Muscle layer of colon (tissue), 2 donors: ENCODE measurements around the gene PGM3.

Experiments used
- H3K27ac ChIP-seq: one replicate; pipeline ENCODE4 v1.7.0; 2013; ENCODE audit warnings: low read depth, mild to moderate bottlenecking, low read length, moderate library complexity
- H3K27me3 ChIP-seq, 2 donors: one replicate each; pipeline ENCODE4 v1.7.0; 2013; ENCODE audit warnings: low read length in 2 of 2, mild to moderate bottlenecking in 2 of 2; ENCODE audit not compliant: insufficient read depth in 2 of 2, control insufficient read depth in 1 of 2
- H3K36me3 ChIP-seq: one replicate; pipeline ENCODE4 v1.7.0; 2013; ENCODE audit warnings: mild to moderate bottlenecking, low read length; ENCODE audit not compliant: insufficient read depth
- H3K4me1 ChIP-seq: one replicate; pipeline ENCODE4 v1.7.0; 2013; ENCODE audit warnings: mild to moderate bottlenecking, low read length; ENCODE audit not compliant: insufficient read depth
- H3K4me3 ChIP-seq, 2 donors: one replicate each; pipeline ENCODE4 v1.7.0; 2013; ENCODE audit warnings: low read length in 2 of 2, low read depth in 1 of 2, mild to moderate bottlenecking in 1 of 2, moderate library complexity in 1 of 2
- H3K9ac ChIP-seq: one replicate; pipeline ENCODE4 v1.7.0; 2013; ENCODE audit warnings: low read length
- H3K9me3 ChIP-seq: one replicate; pipeline ENCODE4 v1.7.0; 2013; ENCODE audit warnings: mild to moderate bottlenecking, low read length
- donor health status: abdominal sarcoma.
- donor health status: Adenocarcinoma of cecum.

The PGM3 gene

DNA sequence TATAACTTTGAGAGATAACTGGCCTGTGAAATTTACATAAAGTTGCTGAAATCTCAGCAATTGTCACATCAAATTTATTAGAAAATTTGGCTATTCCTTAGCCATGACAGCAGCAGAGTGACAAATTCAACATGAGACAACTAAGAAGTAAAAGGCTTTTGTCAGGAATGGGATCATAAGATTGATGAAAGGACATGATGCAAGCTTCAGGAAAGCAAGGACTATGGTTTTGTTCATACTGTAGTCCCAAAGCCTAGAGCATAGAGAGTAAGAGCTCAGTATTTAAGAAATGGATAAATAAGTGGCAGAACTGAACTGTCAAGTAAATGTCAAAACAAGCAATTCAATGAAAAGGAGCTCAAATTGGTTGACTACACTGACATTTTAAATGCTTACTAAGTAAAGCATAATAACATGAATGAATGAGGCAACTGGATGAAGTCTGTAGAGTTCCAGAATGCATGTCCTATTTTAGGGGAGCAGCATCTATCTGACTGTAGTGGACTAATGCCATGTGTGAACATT lies 12.6 kb downstream of the PGM3 start:
- H3K4me1 ChIP-seq: peaks cover 14% of the 10 kb centered on the region
- H3K9me3 ChIP-seq: no peaks in the 10 kb centered on the region
- no peak overlapping the region for H3K27ac ChIP-seq
- H3K9ac ChIP-seq: no peak overlapping the region
- no peaks in the 10 kb centered on the region for H3K27me3 ChIP-seq
- peaks cover 36% of the 10 kb centered on the region for H3K36me3 ChIP-seq
- H3K4me3 ChIP-seq: no peak overlapping the region

DNA sequence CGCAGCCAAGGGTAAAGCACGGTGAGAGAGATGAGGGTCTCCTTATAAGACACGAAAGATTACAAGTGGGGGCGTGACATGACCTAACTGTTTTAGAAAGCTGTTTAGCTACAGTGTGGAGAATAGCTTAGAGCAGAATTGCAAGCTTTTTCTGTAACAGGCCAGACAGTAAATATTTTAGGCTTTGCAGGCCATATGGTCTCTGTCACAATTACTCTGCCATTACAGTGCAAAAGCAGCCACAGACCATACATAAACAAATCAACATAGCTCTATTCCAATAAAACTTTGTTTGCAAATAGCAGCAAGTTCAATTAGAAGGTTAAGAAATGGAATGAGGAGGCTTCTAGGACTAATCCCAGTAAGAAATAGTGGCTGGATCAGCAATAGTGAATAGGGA lies 16.8 kb downstream of the PGM3 start:
- H3K27ac ChIP-seq: no peak overlapping the region
- no peak overlapping the region for H3K4me3 ChIP-seq
- H3K9ac ChIP-seq: no peak overlapping the region
- H3K36me3 ChIP-seq: peaks cover 38% of the 10 kb centered on the region
- peaks cover 14% of the 10 kb centered on the region for H3K4me1 ChIP-seq
- no peaks in the 10 kb centered on the region for H3K9me3 ChIP-seq
- H3K27me3 ChIP-seq: no peaks in the 10 kb centered on the region

DNA sequence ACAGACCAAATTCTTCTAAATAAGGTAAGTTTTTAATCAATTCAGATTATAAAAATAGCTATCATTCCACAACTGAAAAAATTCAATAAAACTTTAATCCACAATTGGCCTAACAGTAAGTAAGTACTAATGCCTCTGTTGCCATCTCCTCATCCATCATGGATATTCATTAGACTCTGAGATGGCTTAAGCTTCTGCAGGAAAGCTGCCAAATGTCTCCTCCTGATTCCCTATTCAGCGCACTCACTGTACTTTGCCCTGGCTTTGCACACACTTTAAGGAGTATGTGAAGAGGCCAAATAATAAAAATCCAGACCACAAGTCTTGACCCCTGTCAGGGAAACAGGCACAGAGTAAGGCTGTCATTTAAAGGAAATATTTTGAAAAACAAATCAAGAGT lies 23.6 kb downstream of the PGM3 start:
- H3K27ac ChIP-seq: no peak overlapping the region
- no peak overlapping the region for H3K4me3 ChIP-seq
- no peaks in the 10 kb centered on the region for H3K9me3 ChIP-seq
- H3K9ac ChIP-seq: no peak overlapping the region
- H3K27me3 ChIP-seq: no peaks in the 10 kb centered on the region
- H3K36me3 ChIP-seq: peaks cover 69% of the 10 kb centered on the region
- H3K4me1 ChIP-seq: no peaks in the 10 kb centered on the region

DNA sequence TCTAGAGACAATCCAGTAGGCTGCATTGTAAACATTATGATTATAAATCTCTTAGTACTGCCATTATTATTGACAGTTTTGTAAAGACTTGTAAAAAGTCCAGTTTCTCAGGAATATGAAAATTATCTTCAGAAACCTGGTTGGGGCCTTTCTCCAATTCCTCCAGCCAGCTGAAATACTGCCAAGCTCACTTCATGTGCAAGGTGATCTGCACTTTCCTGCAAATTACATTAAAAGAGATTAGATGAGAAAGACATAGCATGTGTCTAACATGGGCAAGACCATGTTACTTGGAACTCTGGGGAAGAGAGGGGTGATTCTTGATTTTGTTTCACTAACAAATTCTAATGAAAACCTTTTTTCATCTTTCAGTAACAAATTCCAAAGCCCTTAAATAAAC lies 24.0 kb downstream of the PGM3 start:
- no peaks in the 10 kb centered on the region for H3K27me3 ChIP-seq
- H3K4me3 ChIP-seq: no peak overlapping the region
- peaks cover 70% of the 10 kb centered on the region for H3K36me3 ChIP-seq
- no peaks in the 10 kb centered on the region for H3K4me1 ChIP-seq
- no peak overlapping the region for H3K9ac ChIP-seq
- H3K9me3 ChIP-seq: no peaks in the 10 kb centered on the region
- no peak overlapping the region for H3K27ac ChIP-seq

DNA sequence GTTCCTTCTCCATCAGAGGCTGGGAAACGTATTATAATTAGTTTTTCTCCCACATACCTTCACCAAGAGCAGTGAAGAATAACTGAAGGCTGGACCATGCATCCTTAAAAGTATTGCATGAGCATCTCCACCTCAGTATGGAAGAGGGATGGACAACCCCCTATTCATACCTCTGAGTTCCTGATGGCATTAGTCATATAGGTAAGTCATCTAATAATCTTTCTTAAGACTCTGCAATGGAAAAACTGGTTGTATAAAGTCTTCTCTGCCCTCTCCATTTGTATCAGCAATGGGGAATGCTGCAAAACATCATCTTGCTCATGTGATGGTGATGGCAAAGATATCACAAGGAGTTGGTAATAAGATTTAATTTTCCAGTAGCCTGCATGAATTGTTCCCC lies 24.5 kb downstream of the PGM3 start:
- Histone ChIP-seq H3K4me1 (no peaks in the 10 kb centered on the region), H3K27me3 (no peaks in the 10 kb centered on the region), H3K9me3 (no peaks in the 10 kb centered on the region), H3K36me3 (peaks cover 67% of the 10 kb centered on the region), H3K4me3 (no peak overlapping the region), H3K9ac (no peak overlapping the region), H3K27ac (no peak overlapping the region)

DNA sequence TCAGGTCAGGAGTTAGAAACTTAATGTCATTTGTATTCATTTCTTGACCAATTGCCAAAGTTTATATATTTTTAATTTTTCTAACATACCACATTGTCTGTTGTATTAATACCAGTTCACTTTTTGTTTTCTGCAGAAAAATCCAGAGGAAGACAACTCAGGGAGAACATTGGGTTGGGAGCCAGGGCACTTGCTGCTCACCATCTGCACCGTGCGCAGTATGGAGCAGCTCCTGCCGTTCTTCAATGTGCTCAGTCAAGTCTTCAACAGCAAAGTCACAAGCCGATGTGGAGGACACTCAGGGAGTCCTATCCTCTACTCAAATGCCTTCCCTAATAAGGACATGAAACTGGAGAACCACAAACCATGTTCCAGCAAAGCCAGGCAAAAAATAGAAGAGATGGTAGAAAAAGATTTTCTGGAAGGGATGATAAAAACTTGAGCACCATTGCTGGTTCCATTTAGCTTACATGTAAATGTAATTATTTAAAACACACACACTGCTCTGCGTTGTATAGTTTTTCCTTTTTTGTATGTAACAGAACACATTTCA lies 25.3 kb downstream of the PGM3 start:
- Histone ChIP-seq H3K9me3 (no peaks in the 10 kb centered on the region), H3K9ac (no peak overlapping the region), H3K27me3 (no peaks in the 10 kb centered on the region), H3K27ac (no peak overlapping the region), H3K4me3 (no peak overlapping the region), H3K4me1 (no peaks in the 10 kb centered on the region), H3K36me3 (peaks cover 65% of the 10 kb centered on the region)

DNA sequence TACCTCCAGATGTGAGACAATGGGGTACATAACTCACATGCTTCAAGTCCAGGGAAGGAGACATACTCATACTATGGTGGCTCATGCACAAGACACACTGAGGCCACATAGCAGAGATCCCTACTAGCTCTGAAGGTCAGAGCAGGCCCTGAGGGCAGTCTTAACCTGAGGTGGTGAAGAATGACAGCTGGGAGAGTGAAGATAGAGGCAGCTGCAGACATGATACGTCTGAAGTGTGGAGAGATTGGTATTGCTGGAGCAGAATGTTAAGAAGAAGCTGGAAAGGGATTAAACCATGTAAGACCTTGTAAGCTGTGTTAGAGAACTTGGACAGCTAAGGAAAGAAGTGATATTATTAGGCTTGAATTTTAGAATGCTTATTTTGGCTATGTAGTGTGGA lies 32.9 kb downstream of the PGM3 start:
- Histone ChIP-seq H3K9ac (no peak overlapping the region), H3K4me1 (no peaks in the 10 kb centered on the region), H3K9me3 (no peaks in the 10 kb centered on the region), H3K27me3 (no peaks in the 10 kb centered on the region), H3K36me3 (peaks cover 40% of the 10 kb centered on the region), H3K27ac (no peak overlapping the region), H3K4me3 (no peak overlapping the region)

DNA sequence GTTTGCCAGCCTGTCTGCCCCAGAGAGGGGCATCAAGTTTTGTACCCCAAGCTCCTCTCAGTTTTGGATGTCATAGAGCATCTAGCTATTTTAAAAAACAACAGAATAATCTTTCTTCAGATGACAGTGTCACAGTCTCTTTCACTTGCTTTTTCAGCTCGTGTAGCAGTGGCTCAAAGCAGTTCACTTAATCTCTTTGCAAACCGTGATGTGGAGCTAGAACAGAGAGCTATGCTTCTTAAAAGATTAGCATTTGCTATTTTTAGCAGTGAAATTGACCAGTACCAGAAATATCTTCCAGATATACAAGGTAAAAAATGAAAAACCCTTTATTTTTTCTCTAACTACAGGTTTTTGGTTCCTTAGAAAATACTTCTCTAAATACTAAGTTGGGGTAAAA lies 37.3 kb downstream of the PGM3 start:
- H3K4me3 ChIP-seq: no peak overlapping the region
- H3K9ac ChIP-seq: no peak overlapping the region
- no peaks in the 10 kb centered on the region for H3K4me1 ChIP-seq
- no peaks in the 10 kb centered on the region for H3K9me3 ChIP-seq
- no peak overlapping the region for H3K27ac ChIP-seq
- H3K27me3 ChIP-seq: no peaks in the 10 kb centered on the region
- peaks cover 41% of the 10 kb centered on the region for H3K36me3 ChIP-seq

DNA sequence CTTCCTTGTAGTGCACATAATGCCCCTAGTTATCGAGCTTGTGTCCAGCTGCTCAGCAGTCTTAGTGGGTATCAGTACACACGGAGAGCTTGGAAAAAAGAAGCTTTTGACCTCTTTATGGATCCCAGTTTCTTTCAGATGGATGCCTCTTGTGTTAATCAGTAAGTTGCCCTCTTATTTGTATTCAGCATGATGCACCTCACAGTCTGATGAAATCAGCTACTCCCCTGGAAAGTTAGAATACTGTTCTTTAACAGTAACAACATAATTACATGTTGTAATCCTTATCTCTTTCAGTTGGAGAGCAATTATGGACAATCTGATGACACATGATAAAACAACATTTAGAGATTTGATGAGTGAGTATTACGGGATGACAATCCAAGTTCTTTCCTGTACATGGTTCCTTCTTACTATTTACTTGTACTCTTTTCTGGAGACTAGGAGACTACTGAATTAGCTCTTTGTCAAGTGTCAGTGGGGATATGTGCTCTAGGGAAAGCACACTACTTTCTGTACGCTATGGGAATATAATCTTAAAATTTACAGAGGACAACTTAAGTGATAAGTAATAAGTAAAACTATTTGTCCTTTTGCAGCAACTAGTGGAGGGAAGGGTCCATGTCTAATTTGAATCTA lies 39.1 kb downstream of the PGM3 start:
- no peak overlapping the region for H3K27ac ChIP-seq
- no peak overlapping the region for H3K4me3 ChIP-seq
- H3K9ac ChIP-seq: no peak overlapping the region
- peaks cover 29% of the 10 kb centered on the region for H3K36me3 ChIP-seq
- no peaks in the 10 kb centered on the region for H3K27me3 ChIP-seq
- no peaks in the 10 kb centered on the region for H3K4me1 ChIP-seq
- H3K9me3 ChIP-seq: no peaks in the 10 kb centered on the region

DNA sequence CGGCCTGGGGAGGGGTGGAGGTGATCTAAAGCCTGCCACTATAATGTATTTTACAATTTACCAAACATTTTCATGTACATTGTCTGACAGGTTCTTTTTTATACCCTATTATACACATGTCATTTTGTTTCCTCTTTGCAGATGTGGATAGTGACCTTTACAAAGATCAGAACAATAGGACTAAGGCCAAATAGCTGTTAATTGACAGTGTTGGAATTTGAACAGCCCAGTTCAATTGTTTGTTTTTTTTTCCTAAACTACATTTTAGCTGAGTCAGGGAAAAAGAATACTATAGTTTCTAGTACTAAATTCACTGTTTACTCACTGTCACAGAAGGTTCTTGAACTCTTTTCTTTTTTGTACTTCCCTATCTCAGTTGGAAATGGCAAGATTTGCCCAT lies 40.2 kb downstream of the PGM3 start:
- Histone ChIP-seq H3K27me3 (no peaks in the 10 kb centered on the region), H3K9me3 (no peaks in the 10 kb centered on the region), H3K36me3 (peaks cover 33% of the 10 kb centered on the region), H3K4me3 (no peak overlapping the region), H3K27ac (no peak overlapping the region), H3K4me1 (no peaks in the 10 kb centered on the region), H3K9ac (no peak overlapping the region)

DNA sequence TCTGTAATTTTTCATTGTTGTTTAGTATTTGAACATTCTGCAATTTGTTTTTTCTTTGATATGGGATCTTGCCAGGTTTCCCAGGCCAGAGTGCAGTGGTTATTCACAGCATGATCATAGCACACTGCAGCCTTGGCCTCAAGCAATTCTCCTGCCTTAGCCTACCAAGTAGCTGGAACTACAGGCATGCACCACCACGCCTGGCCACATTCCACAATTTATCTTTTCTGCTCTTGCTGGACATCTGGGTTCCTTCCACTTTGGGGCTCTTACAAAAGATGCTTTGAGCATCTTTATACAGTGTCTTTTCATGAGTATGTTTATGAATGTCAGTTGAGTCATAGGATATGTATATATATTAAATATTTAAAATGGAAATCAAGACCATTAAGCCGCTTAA lies 42.0 kb downstream of the PGM3 start:
- Histone ChIP-seq H3K9ac (no peak overlapping the region), H3K36me3 (peaks cover 26% of the 10 kb centered on the region), H3K4me1 (no peaks in the 10 kb centered on the region), H3K9me3 (no peaks in the 10 kb centered on the region), H3K27ac (no peak overlapping the region), H3K4me3 (no peak overlapping the region), H3K27me3 (no peaks in the 10 kb centered on the region)

DNA sequence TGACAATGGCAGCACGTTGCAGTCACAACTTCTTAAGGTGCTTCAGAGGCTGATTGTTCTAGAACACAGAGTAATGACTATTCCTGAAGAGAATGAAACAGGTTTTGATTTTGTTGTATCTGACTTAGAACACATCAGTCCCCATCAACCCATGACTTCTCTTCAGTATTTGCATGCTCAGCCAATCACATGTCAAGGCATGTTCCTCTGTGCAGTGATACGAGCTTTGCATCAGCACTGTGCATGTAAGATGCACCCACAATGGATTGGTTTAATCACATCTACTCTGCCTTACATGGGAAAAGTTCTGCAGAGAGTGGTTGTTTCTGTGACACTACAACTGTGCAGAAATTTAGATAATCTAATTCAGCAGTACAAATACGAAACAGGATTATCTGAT lies 54.3 kb downstream of the PGM3 start:
- H3K27me3 ChIP-seq: no peaks in the 10 kb centered on the region
- H3K4me3 ChIP-seq: no peak overlapping the region
- H3K9me3 ChIP-seq: no peaks in the 10 kb centered on the region
- no peaks in the 10 kb centered on the region for H3K4me1 ChIP-seq
- peaks cover 25% of the 10 kb centered on the region for H3K36me3 ChIP-seq
- H3K9ac ChIP-seq: no peak overlapping the region
- H3K27ac ChIP-seq: no peak overlapping the region
